Omental fat pad (tissue), 4 donors: ENCODE measurements around the gene NMRAL1. TPM values are rescaled to one million over a fixed set of nuclear protein-coding genes. Genes with fewer than 3 reads are reported as not detected.

Experiments used
- ATAC-seq: fragments of 150-250 bp; one replicate; pipeline ENCODE4 v1.9.1; 2016; ENCODE audit warnings: mild to moderate bottlenecking, moderate library complexity; ENCODE audit not compliant: low FRiP score
- DNase-seq: peaks from one replicate; pipeline ENCODE4 v3.0.0-alpha.2; 2019; ENCODE audit warnings: low spot score
- total RNA-seq, 4 donors: library from RNA; depleted of rRNA; stranded (reverse); fragments of >200 nt; gene quantifications; one replicate each; pipeline ENCODE4 v1.1.0, GENCODE V29; 2016
- TF ChIP-seq, protein P1 (sequence below), 3 donors: fragments of 450-650 bp; IDR thresholded peaks; one replicate each; pipeline ENCODE4 v1.5.1; 2016 to 2017; ENCODE audit warnings: antibody characterized with exemption in 3 of 3, mild to moderate bottlenecking in 3 of 3, moderate library complexity in 2 of 3

The NMRAL1 gene
- total RNA-seq, 4 donors from 2014 or later = 27.9 to 56.8 (median 44.5) TPM

DNA sequence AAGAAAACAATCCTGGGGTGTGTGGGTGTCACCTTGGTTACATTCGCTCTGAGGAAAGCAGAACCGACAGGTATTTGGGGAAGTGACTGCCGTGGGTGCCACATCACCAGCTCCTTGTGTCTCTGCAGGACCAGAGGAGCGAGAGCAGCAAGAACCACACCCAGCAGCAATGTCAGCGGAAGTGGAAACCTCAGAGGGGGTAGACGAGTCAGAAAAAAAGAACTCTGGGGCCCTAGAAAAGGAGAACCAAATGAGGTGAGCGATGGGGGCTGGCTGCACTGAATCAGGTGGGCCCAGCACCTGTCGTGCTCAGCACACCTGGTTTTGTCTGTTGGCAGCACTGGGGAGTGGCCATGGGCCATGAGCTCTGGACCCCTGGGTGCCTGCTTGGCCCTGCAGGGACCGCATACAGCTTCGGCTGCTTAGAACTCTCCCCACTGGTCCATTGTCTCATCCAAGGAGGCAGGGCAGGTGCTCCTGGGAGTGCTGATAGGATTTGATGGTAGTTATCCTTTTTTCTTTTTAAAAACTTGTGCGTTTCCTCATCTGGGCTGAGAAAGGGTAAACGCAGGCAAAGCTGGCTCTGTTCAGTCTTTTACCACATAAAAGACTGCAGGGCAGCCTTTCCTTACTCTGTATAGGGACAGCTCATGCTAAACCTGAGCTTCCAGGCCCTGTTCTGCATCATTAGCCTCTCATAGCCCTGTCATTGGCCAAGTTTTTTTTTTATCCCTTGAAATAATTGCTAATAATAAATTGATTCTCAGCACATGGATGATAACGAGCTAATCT is 31.1 kb upstream of the NMRAL1 start:
- ATAC-seq (no peak), DNase-seq (no peak)
- TF ChIP-seq, protein P1, sequence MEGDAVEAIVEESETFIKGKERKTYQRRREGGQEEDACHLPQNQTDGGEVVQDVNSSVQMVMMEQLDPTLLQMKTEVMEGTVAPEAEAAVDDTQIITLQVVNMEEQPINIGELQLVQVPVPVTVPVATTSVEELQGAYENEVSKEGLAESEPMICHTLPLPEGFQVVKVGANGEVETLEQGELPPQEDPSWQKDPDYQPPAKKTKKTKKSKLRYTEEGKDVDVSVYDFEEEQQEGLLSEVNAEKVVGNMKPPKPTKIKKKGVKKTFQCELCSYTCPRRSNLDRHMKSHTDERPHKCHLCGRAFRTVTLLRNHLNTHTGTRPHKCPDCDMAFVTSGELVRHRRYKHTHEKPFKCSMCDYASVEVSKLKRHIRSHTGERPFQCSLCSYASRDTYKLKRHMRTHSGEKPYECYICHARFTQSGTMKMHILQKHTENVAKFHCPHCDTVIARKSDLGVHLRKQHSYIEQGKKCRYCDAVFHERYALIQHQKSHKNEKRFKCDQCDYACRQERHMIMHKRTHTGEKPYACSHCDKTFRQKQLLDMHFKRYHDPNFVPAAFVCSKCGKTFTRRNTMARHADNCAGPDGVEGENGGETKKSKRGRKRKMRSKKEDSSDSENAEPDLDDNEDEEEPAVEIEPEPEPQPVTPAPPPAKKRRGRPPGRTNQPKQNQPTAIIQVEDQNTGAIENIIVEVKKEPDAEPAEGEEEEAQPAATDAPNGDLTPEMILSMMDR (IDR thresholded peaks at IDR 0.05) = no peak

DNA sequence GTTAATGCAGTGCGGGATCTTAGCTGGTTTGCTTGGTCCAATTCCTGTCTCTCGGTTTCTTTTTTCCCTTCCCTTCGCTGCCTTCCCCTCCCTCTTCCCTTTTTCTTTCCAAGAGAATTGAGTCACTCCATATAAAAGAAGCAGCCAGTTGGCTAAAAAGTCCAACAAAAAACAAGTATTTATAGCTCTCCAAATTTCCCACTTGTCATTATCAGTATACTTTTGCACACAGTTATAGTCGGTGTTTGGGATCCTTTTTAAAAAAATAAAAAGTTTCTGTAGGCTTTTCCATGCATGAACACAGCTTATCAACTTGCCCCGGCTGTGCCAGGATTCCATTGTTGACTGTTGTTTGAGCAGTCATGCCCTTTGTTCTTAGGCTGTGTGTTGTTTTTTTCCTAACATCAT is 26.6 kb upstream of the NMRAL1 start:
- TF ChIP-seq, protein P1 (IDR thresholded peaks at IDR 0.05) = no peak
- peak; percentile 31 for ATAC-seq
- no peak for DNase-seq

DNA sequence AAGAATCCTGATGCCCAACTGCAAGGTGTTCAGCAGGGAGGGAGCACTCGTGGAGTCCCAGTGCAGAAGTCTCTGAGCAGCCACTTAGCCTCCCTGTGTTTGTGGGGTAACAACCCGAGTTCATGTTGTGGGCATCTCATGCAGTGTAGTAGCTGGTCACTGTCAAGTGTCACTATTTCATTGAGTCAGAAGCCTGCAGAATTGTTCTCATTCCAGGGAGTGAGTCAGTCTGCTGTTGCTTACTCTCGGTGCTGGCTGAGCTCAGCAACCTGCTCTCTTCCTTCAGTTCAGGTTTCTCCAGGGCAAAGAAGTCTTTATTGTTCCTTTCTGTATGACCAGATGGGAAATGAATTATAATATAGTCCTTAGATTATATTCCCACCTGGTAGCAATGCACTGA is 25.8 kb upstream of the NMRAL1 start:
- ATAC-seq (peak; percentile 92), DNase-seq (no peak)
- TF ChIP-seq, protein P1 (IDR thresholded peaks at IDR 0.05) = no peak

DNA sequence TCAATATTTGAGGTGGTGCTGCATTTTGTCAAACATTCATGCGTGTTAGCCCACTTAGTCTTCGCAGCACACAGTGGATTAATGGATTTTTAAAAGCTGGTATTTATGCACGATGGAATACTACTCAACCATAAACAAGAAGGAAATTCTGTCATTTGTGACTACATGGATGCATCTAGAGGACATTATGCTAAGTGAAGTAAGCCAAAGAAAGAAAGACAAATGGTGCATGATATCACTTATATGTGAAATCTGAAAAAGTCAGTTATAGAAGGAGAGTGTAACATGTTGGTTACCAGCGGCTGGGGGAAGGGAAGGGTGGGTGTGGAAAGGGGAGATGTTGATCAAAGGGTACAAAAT is 24.8 kb upstream of the NMRAL1 start:
- ATAC-seq = no peak
- DNase-seq = no peak
- TF ChIP-seq, protein P1 (IDR thresholded peaks at IDR 0.05) = no peak

DNA sequence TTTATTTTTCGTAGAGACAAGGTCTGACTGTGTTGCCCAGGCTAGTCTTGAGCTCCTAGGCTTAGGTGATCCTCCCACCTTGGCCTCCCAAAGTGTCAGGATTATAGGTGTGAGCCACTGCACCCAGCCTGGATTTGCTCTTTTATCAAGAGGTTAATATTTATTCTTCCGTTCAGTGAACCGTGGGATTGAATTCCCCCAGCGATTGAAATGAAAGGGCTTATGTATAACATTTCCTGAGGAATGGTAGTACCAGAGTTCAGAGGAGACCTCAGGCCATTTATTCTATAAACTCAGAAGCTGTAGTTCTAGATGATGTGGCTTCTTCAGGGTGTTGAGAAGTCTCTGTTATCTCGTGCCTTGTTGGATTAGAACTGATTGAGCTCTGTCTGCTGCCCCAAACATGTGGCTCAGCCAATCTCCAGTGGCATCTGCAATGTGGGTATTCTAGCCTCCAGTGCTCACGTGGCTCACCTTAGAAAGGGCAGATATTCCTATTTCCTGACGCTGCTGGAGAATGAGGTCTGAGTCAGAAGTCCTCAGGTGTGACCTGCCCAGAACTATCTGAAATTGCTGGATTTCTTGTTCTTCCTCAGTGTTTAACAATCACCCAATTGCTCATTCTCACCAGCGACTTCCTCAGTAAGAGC is 24.2 kb upstream of the NMRAL1 start:
- TF ChIP-seq, protein P1 (IDR thresholded peaks at IDR 0.05) = no peak
- DNase-seq = no peak
- ATAC-seq = no peak

DNA sequence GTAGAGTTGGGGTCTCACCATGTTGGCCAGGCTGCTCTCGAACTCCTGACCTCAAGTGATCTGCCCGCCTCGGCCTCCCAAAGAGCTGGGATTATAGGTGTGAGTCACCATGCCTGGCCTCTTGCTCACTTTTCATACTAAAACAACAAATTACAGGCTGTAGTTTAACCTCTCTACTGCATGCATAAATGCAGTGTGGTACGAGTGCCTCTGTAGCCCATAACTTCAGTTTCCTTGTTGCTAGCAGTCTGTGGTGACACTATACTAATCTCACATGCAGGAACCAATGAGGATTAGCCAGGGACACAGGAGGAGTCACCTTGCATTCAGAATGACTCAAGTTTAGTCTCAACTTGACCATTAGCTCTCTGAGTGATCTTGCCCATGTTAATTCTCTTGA is 21.9 kb upstream of the NMRAL1 start:
- DNase-seq (no peak), ATAC-seq (no peak)
- TF ChIP-seq, protein P1 (IDR thresholded peaks at IDR 0.05) = no peak

DNA sequence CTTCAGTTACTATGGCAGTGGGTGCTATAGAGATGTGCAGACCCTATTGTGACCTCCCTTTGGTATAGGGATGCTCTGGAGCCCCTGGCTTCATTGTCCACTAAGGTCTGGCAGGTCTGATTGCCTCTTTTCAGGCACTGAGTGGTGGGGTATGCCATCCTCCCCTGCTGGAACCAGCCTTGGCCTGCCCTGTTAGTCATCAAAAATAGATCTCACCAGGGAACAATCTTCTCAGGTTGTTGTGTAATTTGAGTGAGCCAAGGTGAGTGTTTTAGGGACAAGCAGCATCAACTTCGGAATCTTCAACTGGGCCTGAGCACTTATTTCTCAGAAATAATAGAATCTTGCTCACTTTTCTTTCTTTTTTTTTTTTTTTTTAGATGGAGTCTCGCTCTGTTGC is 21.3 kb upstream of the NMRAL1 start:
- DNase-seq (no peak), ATAC-seq (no peak)
- TF ChIP-seq, protein P1 (IDR thresholded peaks at IDR 0.05) = no peak
